Keratinocyte (primary cell): Measurements from ENCODE around the gene SRRT. TPM values are rescaled to one million over a fixed set of nuclear protein-coding genes. Genes with fewer than 3 reads are reported as not detected.
"Not testable (repeated sequence)": the region's sequence is repeated elsewhere in the genome, so short reads cannot be mapped to it uniquely, and the experiment has no call there.

ENCODE experiments used
- DNase-seq: peaks from one replicate; pipeline ENCODE4 v3.0.0-alpha.2; 2011; ENCODE audit warnings: low read depth, missing footprints, low spot score
- FAIRE-seq: peaks from 2 replicates; lab custom pipeline; 2011; peaks lifted over from hg19 to GRCh38; lab: Jason Lieb, UNC
- H2AFZ ChIP-seq: 2 replicates; pipeline ENCODE4 v1.6.0; 2012; ENCODE audit warnings: low read length, control low read depth, inconsistent platforms; ENCODE audit not compliant: control insufficient read depth
- H3K27ac ChIP-seq: 2 replicates; pipeline ENCODE4 v1.5.1; 2011; ENCODE audit warnings: low read length; ENCODE audit not compliant: control insufficient read depth, insufficient read depth
- H3K27me3 ChIP-seq: 3 replicates; pipeline ENCODE4 v1.6.0; 2011; ENCODE audit warnings: low read length; ENCODE audit not compliant: control insufficient read depth, insufficient read depth; ENCODE audit errors: extremely low read depth
- H3K36me3 ChIP-seq, 2 experiments: 2 replicates in 1 of 2; 3 replicates in 1 of 2; pipeline ENCODE4 v1.5.1; 2011; ENCODE audit warnings: low read length in 2 of 2, mild to moderate bottlenecking in 1 of 2; ENCODE audit not compliant: control insufficient read depth in 2 of 2, insufficient read depth in 2 of 2; ENCODE audit errors: extremely low read depth in 1 of 2
- H3K4me1 ChIP-seq: 3 replicates; pipeline ENCODE4 v1.5.1; 2011; ENCODE audit warnings: low read length; ENCODE audit not compliant: control insufficient read depth, insufficient read depth; ENCODE audit errors: extremely low read depth
- H3K4me2 ChIP-seq: 3 replicates; pipeline ENCODE4 v1.6.0; 2011; ENCODE audit warnings: low read depth, low read length; ENCODE audit not compliant: control insufficient read depth, insufficient read depth; ENCODE audit errors: extremely low read depth
- H3K4me3 ChIP-seq, 3 experiments: fragments of 200-600 bp in 1 of 3; sonication (generic) in 1 of 3; 2 replicates in 2 of 3; 3 replicates in 1 of 3; pipeline ENCODE4 v1.5.1; 2011 to 2016; ENCODE audit warnings: low read length in 3 of 3, mild to moderate bottlenecking in 3 of 3, control low read depth in 2 of 3, inconsistent platforms in 1 of 3, low read depth in 1 of 3, mixed read lengths in 1 of 3, mixed run types in 1 of 3, moderate library complexity in 1 of 3; ENCODE audit not compliant: control insufficient read depth in 2 of 3, insufficient read depth in 2 of 3; ENCODE audit errors: extremely low read depth in 1 of 3
- H3K79me2 ChIP-seq: 2 replicates; pipeline ENCODE4 v1.6.0; 2012; ENCODE audit warnings: low read length; ENCODE audit not compliant: control insufficient read depth, insufficient read depth
- H3K9ac ChIP-seq: 3 replicates; pipeline ENCODE4 v1.6.0; 2011; ENCODE audit warnings: low read length; ENCODE audit not compliant: control insufficient read depth, insufficient read depth; ENCODE audit errors: extremely low read depth
- H3K9me1 ChIP-seq: 3 replicates; pipeline ENCODE4 v1.6.0; 2011; ENCODE audit warnings: low read length; ENCODE audit not compliant: control insufficient read depth, insufficient read depth; ENCODE audit errors: extremely low read depth
- H3K9me3 ChIP-seq: 2 replicates; pipeline ENCODE4 v1.5.1; 2012; ENCODE audit warnings: low read depth, low read length; ENCODE audit not compliant: control insufficient read depth
- H4K20me1 ChIP-seq: 3 replicates; pipeline ENCODE4 v1.6.0; 2011; ENCODE audit warnings: low read length; ENCODE audit not compliant: control insufficient read depth, insufficient read depth; ENCODE audit errors: extremely low read depth
- CTCF ChIP-seq, 3 experiments: IDR thresholded peaks in 1 of 3; conservative IDR thresholded peaks in 1 of 3; optimal IDR thresholded peaks in 1 of 3; 2 replicates in 2 of 3; 3 replicates in 1 of 3; pipeline versions ENCODE3 to v1.5.1; 2011; ENCODE audit warnings: low read length in 3 of 3, mild to moderate bottlenecking in 3 of 3, moderate library complexity in 2 of 3, control low read depth in 1 of 3, inconsistent platforms in 1 of 3; ENCODE audit not compliant: insufficient read depth in 2 of 3; ENCODE audit errors: extremely low read depth in 1 of 3
- EZH2 ChIP-seq: IDR thresholded peaks from one replicate; pipeline ENCODE4 v1.6.1; 2012; ENCODE audit warnings: inconsistent platforms, mild to moderate bottlenecking, low read length, moderate library complexity
- dilution Hi-C: fragments of 300-500 bp; cut with MboI; formaldehyde crosslinking; loops from one replicate; pipeline ENCODE4 v1.7.0; 2020; ENCODE audit warnings: low sequenced_read_pairs; ENCODE audit not compliant: extremely low pct_ligation_motif_present
- polyA plus RNA-seq, 5 experiments: library from polyadenylated mRNA; depleted of rRNA in 3 of 5; stranded (reverse) in 3 of 5; stranded (forward) in 1 of 5; unstranded in 1 of 5; fragments of >200 nt; gene quantifications; 1 replicate in 1 of 5; 2 replicates in 3 of 5; 3 replicates in 1 of 5; pipeline versions ENCODE4 v1.2.1 to v1.2.3, GENCODE V29; 2011 to 2012; ENCODE audit warnings: missing spikeins in 2 of 5, low read depth in 1 of 5, low replicate concordance in 1 of 5

Gene SRRT
- polyA plus RNA-seq, 1 donor (not counting 4 experiments of a cell fraction or from before 2014, with no cell fraction given) = 42.2 TPM

- no peak for TF ChIP-seq CTCF (optimal IDR thresholded peaks at IDR 0.05 in 1 of 3, IDR thresholded peaks at IDR 0.05 in 1 of 3, conservative IDR thresholded peaks at IDR 0.05 in 1 of 3; ENCODE audit: extremely low read depth in 1 of 3, insufficient read depth in 2 of 3, low read length in 3 of 3)
- no peak for TF ChIP-seq EZH2
- dilution Hi-C loops = no loop called here
Measured at GRCh38 chr7:100902638-100903037, 27.7 kb downstream of the SRRT start.

GRCh38 chr7:100908512-100908911, 33.6 kb downstream of the SRRT start:
- Histone ChIP-seq H3K9me1 (no peaks in the 10 kb centered on the region), H3K4me2 (no peak overlapping the region), H3K79me2 (no peaks in the 10 kb centered on the region), H3K27ac (no peak overlapping the region), H3K36me3 (no peaks in the 10 kb centered on the region), H3K27me3 (no peaks in the 10 kb centered on the region), H3K4me3 (no peak overlapping the region), H4K20me1 (no peaks in the 10 kb centered on the region), H3K9me3 (no peaks in the 10 kb centered on the region), H3K4me1 (no peaks in the 10 kb centered on the region), H3K9ac (no peak overlapping the region), H2AFZ (no peak overlapping the region)
- no peak for DNase-seq
- no peak for FAIRE-seq
- dilution Hi-C loops = no loop called here
- no peak for TF ChIP-seq EZH2
- TF ChIP-seq CTCF (optimal IDR thresholded peaks at IDR 0.05 in 1 of 3, IDR thresholded peaks at IDR 0.05 in 1 of 3, conservative IDR thresholded peaks at IDR 0.05 in 1 of 3; ENCODE audit: extremely low read depth in 1 of 3, insufficient read depth in 2 of 3, low read length in 3 of 3) = no peak

More at GRCh38 chr7:100902638-100903037, 27.7 kb downstream of the SRRT start:
- Histone ChIP-seq H3K4me3 (no peak overlapping the region), H3K36me3 (no peaks in the 10 kb centered on the region), H3K27me3 (peaks cover 10% of the 10 kb centered on the region), H2AFZ (no peak overlapping the region), H3K27ac (no peak overlapping the region), H3K9ac (no peak overlapping the region), H3K4me2 (no peak overlapping the region), H3K9me1 (no peaks in the 10 kb centered on the region), H4K20me1 (no peaks in the 10 kb centered on the region), H3K79me2 (no peaks in the 10 kb centered on the region), H3K9me3 (no peaks in the 10 kb centered on the region), H3K4me1 (no peaks in the 10 kb centered on the region)
- no peak for DNase-seq
- no peak for FAIRE-seq

GRCh38 chr7:100910443-100910842, 35.5 kb downstream of the SRRT start:
- H3K9ac ChIP-seq, H3K79me2 ChIP-seq, H2AFZ ChIP-seq, H3K9me1 ChIP-seq, DNase-seq, H3K4me2 ChIP-seq, dilution Hi-C loops, H3K4me1 ChIP-seq, H3K9me3 ChIP-seq, H4K20me1 ChIP-seq, H3K4me3 ChIP-seq, H3K27ac ChIP-seq, FAIRE-seq, H3K27me3 ChIP-seq, H3K36me3 ChIP-seq: not testable (repeated sequence)
